ENCODE measurements around the gene TTC21A. TPM values are rescaled to one million over a fixed set of nuclear protein-coding genes. Genes with fewer than 3 reads are reported as not detected.

Gene TTC21A
- total RNA-seq, 6 experiments from 2014 or later, result 1.4 to 3.5 (median 2.5) TPM

- Histone ChIP-seq H3K4me1 (peaks cover 0 to 4% (median 2%) of the 10 kb centered on the region in 4 donors), H3K27ac (no peak overlapping the region), H3K9me3 (no peaks in the 10 kb centered on the region), H3K27me3 (no peaks in the 10 kb centered on the region), H3K4me3 (no peak overlapping the region), H3K36me3 (no peaks in the 10 kb centered on the region)
- no peak for DNase-seq
- ATAC-seq, result no peak
- TF ChIP-seq CTCF (IDR thresholded peaks at IDR 0.05) (no peak), POLR2A (IDR thresholded peaks at IDR 0.05) (no peak)
- WGBS (ENCODE audit: insufficient coverage, low coverage, low lambda C conversion rate, missing lambda C conversion rate), result 81% methylated on average over 3 of the region's 3 CpGs
- intact Hi-C loops (cut with DNase I), result no loop called here
These were observed 23.3 kb downstream of the TTC21A start for GRCh38 chr3:39130693-39131265.

GRCh38 chr3:39132096-39133092 lies 24.9 kb downstream of the TTC21A start:
- intact Hi-C loops (cut with DNase I), result no loop called here
- TF ChIP-seq CTCF (IDR thresholded peaks at IDR 0.05) (no peak), POLR2A (IDR thresholded peaks at IDR 0.05) (no peak)
- no peak overlapping the region for H3K27ac ChIP-seq

DNA sequence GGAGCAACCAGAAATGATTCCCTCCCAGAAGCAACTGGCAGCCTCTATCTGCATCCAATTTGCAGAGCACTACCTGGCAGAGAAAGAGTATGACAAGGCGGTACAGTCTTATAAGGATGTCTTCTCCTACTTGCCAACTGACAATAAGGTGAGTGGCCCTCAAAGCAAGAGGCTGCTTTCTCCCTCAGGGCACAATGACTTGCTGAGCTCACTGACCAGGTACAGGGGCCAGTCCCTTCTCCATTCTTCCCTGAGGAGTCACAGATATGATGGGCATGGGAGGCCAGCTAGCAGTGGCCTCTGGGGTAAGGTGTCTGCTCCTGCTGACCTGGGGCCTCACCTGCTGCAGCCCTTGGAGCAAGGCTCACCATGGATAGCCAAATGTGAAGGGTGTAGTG lies 25.6 kb downstream of the TTC21A start:
- no CpG with 5 or more reads among the region's 1 CpG for WGBS (ENCODE audit: insufficient coverage, low coverage, low lambda C conversion rate, missing lambda C conversion rate)
- TF ChIP-seq CTCF (IDR thresholded peaks at IDR 0.05) (no peak), POLR2A (IDR thresholded peaks at IDR 0.05) (no peak)
- no peaks in the 10 kb centered on the region for H3K27me3 ChIP-seq
- H3K4me3 ChIP-seq, result no peak overlapping the region
- no peak for ATAC-seq
- H3K27ac ChIP-seq, result no peak overlapping the region
- H3K36me3 ChIP-seq, result no peaks in the 10 kb centered on the region
- no peak for DNase-seq
- intact Hi-C loops (cut with DNase I), result no loop called here
- H3K4me1 ChIP-seq, result no peaks in the 10 kb centered on the region
- H3K9me3 ChIP-seq, result no peaks in the 10 kb centered on the region

More at GRCh38 chr3:39132096-39133092, 24.9 kb downstream of the TTC21A start:
- H3K4me3 ChIP-seq, result no peak overlapping the region
- no peaks in the 10 kb centered on the region for H3K9me3 ChIP-seq
- H3K27me3 ChIP-seq, result no peaks in the 10 kb centered on the region
- H3K36me3 ChIP-seq, result no peaks in the 10 kb centered on the region
- no peaks in the 10 kb centered on the region for H3K4me1 ChIP-seq
- DNase-seq (no peak), ATAC-seq (no peak)
- WGBS (ENCODE audit: insufficient coverage, low coverage, low lambda C conversion rate, missing lambda C conversion rate), result 79% methylated on average over 9 of the region's 11 CpGs

DNA sequence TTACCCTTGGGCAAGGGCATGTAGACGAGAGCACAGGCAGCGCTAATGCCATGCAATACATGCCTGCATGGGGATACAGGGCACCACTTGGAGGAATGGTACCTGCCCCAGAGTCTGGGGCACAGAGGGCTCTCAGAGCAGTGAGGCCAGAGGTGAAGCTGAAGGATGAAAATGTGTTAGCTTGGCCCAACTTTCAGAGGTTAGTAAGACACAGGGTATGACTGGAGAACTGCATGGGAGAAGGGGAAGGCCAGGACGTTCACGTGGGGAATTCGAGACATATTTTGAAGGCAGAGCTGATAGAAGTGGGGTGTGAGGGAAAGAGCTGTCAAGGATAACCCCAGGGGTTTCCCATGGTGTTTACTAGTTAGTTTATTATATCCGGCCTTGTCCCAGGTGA lies 26.3 kb downstream of the TTC21A start:
- DNase-seq (no peak), ATAC-seq (no peak)
- Histone ChIP-seq H3K36me3 (no peaks in the 10 kb centered on the region), H3K4me3 (no peak overlapping the region), H3K27ac (no peak overlapping the region), H3K27me3 (no peaks in the 10 kb centered on the region), H3K9me3 (no peaks in the 10 kb centered on the region), H3K4me1 (no peaks in the 10 kb centered on the region)
- TF ChIP-seq POLR2A (IDR thresholded peaks at IDR 0.05), result no peak
- TF ChIP-seq CTCF (IDR thresholded peaks at IDR 0.05), result no peak
- intact Hi-C loops (cut with DNase I), result no loop called here
- 72% methylated on average over 4 of the region's 6 CpGs for WGBS (ENCODE audit: insufficient coverage, low coverage, low lambda C conversion rate, missing lambda C conversion rate)
